GM12801 (cell line): ENCODE results near the gene AKR1C2.
"Not testable (repeated sequence)": the region's sequence is repeated elsewhere in the genome, so short reads cannot be mapped to it uniquely, and the experiment has no call there.

Experiments used
- CTCF ChIP-seq: IDR thresholded peaks from one replicate; pipeline ENCODE4 v1.5.1; 2011; ENCODE audit warnings: control low read depth; ENCODE audit not compliant: insufficient read length; ENCODE audit errors: extremely low read depth

The AKR1C2 gene

DNA sequence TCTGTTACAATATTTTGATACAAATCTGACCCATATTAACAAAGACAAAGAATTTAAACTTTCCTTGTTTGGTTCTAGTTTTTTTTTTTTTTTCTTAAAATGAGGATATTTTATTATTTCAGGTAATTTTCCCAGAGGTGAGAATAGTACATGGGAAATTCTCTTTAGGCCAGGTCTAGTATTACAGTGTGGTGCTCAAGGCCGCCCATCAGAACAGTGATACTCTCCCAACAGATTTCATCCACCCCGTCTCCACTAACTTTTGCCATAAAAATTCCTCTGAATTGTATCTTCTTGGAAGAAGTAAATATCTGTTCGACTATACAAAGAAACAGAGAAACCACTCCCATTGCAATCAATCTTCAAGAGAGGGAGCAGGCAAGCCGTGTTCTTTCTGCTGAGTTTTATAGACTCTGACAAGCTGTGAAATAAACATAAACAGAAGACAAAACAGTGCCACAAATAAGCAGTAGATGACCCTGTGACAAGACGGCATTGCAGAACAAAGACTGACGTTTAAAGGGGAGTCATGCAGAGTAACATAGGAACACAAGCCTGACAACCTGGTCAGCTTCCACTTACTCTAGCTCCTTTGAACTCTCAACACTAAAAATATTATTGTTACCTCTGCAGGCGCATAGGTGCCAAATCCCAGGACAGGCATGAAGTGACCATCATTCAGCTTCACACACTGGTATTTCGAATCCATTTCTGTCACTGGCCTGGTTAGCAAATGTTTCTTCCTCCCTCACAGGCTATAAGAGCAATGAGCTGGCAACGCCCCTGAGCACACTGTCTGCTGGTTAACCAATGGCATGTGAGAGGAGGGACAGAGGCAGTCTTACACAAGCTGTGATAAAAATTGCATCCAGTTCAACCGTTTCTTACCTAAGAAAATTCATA is at the start of gene AKR1C2:
AKR1C2 (minus strand) TSS at position 731 of the 903 bp plus-strand sequence; CDS start at position 709, 22 bp downstream.
- not testable (repeated sequence) for TF ChIP-seq CTCF

DNA sequence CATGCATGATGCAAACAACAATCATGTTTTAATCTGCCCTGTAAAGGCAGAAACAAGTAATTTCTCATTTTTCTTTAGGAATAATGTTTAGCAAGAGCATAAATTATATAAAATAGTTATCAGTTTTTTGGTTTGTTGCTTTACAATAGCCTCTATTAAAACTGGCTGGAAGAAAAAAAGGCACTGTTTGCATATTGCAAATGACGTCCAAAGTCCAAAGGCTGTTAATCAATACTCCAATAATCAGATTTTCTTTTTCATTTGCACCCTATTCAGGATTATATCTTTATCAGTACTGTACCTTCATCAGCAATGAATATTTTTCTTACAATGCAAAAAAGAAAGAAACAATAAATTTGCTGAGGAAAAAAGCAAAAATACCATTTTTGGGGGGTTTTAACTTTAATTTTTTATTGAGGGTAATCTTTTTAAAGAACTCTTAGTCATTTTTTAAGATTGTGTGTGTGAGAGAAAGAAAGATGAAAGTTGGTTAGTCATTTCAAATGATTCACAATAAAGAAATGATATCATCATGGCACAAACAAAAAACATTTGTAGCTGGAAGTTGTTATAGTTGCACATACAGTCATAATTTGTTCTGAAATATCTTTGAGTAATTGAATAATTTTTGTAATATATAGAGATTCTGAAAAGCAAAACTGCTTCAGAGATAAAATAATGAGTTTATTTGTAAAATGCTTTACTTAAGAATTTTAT is 44.4 kb upstream of the AKR1C2 start:
- TF ChIP-seq CTCF = no peak

DNA sequence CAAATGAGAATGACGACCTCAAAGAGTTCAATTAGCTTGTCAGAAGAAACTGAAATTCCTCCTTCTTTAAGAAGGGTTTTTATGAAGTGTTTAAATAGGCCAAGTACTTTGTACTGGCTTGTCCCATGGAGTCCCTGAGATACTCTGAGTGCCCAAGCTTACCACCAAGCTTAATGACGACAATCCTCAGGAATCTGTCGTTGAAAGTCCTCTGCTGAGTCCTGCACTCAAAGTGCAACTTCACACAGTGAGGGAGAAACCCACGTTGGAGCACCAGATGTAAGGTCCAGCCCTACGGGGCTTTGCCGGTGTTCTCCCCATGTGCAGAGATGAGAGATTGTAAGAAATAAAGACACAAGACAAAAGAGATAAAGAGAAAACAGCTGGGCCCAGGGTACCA is 42.8 kb upstream of the AKR1C2 start:
- no peak for TF ChIP-seq CTCF

DNA sequence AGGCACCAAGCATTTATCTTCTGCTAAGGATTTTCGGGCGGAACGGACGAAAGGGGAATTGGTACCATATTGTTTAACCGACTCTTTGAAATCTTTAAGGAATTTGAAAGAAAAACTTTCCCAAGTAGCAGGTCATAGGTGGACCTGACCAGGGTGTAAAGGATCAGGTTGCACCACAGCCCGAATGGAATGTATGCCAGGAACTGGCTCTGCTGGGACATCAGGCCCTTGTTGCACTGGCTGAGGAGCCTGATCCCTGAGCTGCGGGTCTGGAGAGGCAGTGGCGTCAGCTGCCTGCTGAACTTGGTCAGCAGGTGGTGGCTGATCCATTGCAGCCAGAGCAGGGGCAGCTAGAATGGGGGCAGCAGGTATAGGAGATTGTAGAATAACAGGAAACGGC is 41.4 kb upstream of the AKR1C2 start:
- no peak for TF ChIP-seq CTCF

- no peak for TF ChIP-seq CTCF
Measured at GRCh38 chr10:5043716-5044115, 40.1 kb upstream of the AKR1C2 start.

DNA sequence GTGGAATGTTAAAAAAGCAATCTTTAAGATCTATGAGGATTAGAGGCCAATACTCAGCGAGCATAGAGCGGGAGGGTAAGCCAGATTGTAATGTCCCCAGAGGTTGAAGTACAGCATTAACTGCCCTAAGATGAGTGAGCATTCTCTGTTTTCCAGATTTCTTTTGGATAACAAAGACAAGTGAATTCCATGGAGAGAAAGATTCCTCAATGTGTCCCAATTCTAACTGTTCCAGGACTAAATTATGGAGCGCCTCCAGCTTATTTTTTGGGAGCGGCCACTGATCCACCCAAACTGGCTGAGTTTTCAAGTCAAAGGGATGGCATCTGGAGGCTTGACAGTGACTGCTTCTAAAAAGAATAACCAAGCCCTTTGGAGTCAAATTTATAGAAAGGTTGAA is 39.3 kb upstream of the AKR1C2 start:
- no peak for TF ChIP-seq CTCF

GRCh38 chr10:5041471-5042023 is 37.9 kb upstream of the AKR1C2 start:
- TF ChIP-seq CTCF = no peak
